ENCODE measurements around the gene EP400. TPM values are rescaled to one million over a fixed set of nuclear protein-coding genes. Genes with fewer than 3 reads are reported as not detected.

EP400 gene
- 10 to 100 TPM; 20.5 to 33.7 (median 23.4) TPM for total RNA-seq

GRCh38 chr12:131949431-131950181 is at the start of gene EP400:
Gene EP400, plus strand, starts transcription at chr12:131949942. Its CDS starts 10,678 bp downstream, at chr12:131960620.
- no peak for TF ChIP-seq CTCF (IDR thresholded peaks at IDR 0.05; ENCODE audit: low read depth)

- TF ChIP-seq CTCF (IDR thresholded peaks at IDR 0.05; ENCODE audit: low read depth) = no peak
Observed at GRCh38 chr12:131900397-131900796, 49.3 kb upstream of the EP400 start.

- no peak for TF ChIP-seq CTCF (IDR thresholded peaks at IDR 0.05; ENCODE audit: low read depth)
Observed at GRCh38 chr12:131901431-131902331, 48.1 kb upstream of the EP400 start.

GRCh38 chr12:131902332-131903241 is 47.2 kb upstream of the EP400 start:
- no peak for TF ChIP-seq CTCF (IDR thresholded peaks at IDR 0.05; ENCODE audit: low read depth)

GRCh38 chr12:131903270-131904255 is 46.2 kb upstream of the EP400 start:
- TF ChIP-seq CTCF (IDR thresholded peaks at IDR 0.05; ENCODE audit: low read depth) = no peak

GRCh38 chr12:131904346-131904745 is 45.4 kb upstream of the EP400 start:
- TF ChIP-seq CTCF (IDR thresholded peaks at IDR 0.05; ENCODE audit: low read depth) = no peak
